ENCODE results near the gene GRIK2.
"Not testable (repeated sequence)": the region's sequence is repeated elsewhere in the genome, so short reads cannot be mapped to it uniquely, and the experiment has no call there.

Gene GRIK2

DNA sequence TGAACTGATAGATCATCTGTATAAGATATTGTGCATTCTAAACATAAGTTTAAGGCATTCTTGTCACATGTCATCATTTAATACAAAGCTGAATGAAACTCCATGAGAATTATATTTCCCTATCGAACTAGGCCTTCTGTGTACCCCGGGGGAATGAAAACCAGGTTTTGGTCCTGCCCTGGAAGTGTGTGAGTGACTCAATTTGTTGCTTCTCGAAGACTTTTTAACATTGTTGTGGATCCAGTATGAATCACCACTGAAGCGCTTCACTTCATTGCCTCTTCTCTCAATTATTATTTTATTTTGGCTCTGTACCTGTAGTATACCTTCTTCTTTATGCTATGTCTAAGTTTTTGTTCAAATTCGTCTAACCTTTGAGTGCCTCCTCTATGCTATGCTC, 150.8 kb downstream of the GRIK2 start:
- peak; percentile 21 for DNase-seq

DNA sequence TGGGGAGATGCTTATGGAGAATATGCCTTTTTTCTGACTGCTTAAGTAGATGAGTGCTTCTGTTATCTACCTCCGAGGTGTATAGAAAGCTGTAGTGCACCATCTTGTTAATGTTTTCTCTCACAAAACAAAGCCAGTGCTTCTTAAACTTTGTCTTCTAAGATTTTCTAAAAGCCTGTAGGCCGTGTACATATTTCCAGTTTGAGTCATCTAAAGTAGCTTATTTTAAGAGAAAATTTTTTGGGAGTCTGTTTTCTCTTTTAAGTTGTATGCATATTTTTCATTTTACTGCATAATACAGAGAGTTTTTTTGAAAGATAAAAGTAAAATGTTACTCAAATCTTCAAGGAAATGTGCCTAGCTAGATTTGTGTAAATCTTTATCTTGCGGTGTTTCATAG, 151.7 kb downstream of the GRIK2 start:
- DNase-seq: peak; percentile 46

DNA sequence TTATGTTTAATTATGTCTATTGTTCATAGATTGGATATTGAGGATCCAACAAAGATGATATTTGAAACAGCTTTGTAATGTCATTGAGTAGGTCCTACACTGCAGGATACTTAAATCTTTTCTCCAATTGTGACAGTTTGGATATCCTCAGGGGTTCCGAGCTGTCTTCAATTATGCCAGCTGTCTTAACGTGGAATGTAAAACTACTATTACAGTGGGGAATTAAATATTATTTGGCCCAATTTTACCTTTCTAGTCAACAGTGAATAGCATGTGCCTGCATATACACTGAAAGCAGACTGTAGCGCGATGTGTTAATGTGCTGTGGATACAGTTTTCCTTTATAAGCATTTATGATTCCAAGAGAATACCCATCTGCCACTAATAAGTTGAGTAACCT, 156.9 kb downstream of the GRIK2 start:
- DNase-seq: no peak

DNA sequence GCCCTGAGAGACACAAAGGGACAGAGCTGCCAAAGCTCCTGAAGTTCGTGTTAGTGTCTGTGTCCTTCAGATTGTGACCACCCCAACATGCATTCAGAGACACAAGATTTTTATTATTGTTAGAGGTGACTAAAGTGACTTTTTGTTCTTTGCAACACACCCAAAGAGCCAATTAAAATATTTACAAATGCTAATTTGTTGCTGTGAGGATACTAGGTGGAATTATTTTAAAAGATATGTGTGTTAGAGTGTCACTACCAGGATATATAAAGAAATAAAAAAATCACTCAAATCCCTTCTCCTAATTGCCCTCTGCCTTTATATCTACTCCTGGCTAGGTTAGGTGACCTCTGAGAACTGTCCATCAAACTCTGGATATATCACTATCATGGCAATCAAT, 160.7 kb downstream of the GRIK2 start:
- no peak for DNase-seq

DNA sequence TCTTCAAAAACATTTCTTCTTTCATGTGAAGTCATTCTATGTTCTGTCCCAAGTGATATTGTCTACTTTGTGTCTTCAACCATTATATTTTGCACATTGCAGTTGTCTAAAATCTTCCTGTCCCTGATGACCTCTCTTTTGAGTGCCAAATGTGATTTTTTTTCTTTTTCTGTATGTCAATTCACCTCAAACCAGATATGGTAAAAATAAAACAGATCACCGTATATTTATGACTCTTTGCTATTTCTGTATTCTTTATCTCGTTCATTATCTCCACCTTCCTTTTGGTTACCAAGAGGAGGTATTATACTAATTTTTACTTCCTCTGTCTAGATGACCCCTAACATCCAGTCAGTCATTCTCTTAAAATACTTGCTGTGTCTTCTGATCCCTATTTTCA, 165.2 kb downstream of the GRIK2 start:
- no peak for DNase-seq

DNA sequence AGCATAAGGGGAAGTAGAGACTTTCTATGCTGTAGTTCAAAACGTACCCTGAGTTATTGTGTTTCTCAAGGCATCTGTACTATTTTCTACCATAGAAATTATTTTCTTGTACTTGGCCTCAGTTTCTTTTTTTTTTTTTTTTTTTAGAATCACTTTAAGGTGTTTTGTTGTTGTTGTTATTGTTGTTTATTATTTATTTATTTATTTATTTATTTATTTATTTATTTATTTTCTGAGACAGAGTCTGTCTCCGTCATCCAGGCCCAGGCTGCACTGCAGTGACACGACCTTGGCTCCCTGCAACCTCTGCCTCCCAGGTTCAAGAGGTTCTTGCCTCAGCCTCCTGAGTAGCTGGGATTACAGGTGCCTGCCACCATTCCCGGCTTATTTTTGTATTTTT, 179.1 kb downstream of the GRIK2 start:
- no peak for DNase-seq

DNA sequence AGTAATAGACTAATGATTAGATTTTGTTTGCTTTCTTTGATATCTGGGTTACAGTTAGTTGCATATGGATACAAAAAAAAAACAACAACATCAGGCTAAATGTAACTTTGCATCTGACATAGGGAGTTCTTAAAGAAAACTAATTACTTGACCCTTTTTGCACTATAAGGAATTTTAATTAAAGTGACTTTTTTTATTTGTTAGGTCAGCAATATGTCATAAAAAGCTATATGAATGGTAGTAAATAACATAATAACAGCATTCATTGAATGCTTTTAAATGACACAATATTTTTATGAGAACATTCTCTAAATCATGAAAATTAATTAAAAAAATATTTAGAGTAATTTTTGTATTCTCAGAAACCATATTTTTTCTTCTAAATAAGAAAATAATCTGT, 183.6 kb downstream of the GRIK2 start:
- DNase-seq: no peak

DNA sequence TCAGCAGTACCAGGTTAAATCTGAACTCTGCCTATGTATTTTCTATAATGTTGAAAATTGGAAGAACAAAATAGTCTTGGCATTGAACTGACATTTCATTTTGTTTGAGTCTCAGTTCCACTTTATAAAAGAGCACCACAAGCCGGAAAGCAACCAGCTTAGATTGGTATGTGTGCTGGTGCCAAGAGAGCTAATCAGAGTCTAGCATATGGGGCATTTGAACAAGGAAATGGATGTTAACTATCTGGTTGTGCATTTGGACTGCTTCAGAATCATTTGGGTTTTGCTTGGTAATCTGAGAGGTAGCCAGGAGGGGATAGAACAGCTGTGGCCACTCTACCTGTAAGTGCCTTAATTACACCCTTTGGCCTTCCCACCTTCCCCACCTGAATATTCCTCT, 184.8 kb downstream of the GRIK2 start:
- no peak for DNase-seq

DNA sequence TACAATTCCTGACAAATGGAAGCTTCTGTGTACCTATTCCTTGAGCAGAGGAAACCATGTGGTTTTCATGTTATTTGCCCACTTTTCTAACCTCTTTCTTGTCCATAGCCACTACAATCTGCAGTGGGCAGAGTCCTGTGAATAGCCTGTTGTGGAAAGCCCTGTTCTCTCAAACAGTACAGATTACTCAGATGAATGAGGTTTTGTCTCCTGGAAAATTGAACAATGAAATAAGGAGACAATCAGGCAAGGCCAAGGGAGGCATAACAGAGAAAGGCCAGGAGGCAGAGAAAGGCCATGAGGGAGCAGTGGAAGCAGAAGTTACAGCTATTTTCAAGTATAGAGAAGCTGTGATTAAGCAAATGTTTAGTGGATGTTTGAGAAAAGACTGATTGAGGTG, 189.3 kb downstream of the GRIK2 start:
- DNase-seq: no peak

DNA sequence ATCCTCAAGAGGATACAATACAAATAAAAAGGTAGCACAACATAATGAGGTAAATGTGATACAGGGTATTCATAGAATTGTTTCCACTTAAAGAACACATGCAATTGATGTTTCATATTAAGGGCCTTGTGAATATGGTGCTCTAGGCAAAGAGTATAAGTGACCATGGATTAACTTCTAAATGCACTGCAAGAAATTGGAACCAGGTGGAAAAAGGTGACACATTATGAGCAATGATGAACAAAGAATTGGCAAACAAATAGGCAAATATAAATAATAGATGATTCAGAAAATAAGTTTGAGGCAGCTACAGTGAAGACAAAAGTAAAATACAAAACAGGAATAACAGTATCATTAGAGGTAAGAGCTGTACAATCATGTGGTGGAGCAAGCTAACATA, 192.0 kb downstream of the GRIK2 start:
- no peak for DNase-seq

DNA sequence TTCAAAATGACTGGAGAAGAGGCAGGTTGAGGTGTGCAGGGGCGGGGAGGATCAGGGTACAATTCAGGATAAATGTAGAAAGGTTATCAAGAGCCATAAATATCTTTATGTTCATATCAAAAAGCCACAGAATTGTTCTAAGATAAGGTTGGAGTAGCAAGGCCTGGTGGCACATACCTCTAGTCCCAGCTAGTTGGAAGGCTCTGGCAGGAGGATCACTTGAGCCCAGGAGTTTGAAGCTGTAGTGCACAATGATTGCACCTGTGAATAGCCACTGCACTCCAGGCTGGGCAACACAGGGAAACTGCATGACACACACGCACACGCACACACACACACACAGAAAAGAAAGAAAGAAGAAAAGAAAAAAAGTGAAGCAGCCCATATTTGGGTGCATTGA, 194.8 kb downstream of the GRIK2 start:
- DNase-seq: no peak

DNA sequence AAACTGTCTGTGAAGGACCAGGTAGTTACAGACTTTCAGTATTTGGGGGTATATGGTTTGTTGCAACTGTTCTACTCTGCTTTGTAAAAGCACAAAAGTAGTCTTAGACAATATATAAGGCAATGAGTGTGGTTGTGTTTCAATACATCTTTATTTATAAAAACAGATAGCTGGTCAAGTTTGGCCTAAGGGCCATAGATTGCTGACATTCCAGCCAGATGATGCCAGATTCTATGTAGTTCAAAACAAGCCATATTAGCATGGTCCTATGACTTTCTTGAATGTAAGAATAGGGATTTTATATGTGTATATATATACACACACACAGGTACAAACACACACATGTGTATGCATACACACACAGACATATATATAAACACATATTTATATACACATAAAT, 201.8 kb downstream of the GRIK2 start:
- no peak for DNase-seq

DNA sequence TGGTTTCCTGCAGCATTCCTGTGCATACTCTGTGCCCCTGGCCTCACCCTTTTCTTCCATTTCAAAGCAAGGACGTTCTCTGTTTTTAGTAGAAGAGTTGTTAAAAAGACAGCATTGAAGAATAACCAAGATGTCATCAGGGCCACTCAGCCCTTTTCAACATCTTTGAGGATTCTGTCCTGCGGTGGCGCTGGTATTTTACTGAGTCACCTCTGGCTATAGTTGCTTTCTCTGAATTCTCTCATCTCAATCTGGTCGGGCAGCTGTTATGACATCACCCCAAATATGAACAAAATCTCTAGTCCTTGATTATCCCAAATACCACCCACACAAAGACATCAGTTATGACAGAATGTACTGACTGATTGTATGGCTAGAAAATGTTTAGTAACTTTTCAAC, 204.2 kb downstream of the GRIK2 start:
- peak; percentile 74 for DNase-seq

DNA sequence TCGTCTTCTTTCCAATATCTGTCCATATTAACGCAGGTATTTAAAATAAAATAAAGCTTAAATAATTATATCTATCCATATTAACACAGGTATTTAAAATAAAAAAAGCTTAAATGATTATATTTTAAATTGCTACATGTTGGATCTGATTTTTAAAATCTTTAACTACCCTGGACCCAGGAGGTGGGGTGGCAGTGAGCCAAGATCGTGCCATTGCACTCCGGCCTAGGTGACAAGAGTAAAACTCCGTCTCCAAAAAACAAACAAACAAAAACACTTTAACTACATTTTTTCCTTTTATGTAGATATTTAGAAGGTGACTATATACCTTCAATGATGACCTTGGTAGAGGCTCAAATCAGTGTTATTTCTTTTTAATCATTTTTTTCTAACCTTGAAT, 211.9 kb downstream of the GRIK2 start:
- DNase-seq: no peak

DNA sequence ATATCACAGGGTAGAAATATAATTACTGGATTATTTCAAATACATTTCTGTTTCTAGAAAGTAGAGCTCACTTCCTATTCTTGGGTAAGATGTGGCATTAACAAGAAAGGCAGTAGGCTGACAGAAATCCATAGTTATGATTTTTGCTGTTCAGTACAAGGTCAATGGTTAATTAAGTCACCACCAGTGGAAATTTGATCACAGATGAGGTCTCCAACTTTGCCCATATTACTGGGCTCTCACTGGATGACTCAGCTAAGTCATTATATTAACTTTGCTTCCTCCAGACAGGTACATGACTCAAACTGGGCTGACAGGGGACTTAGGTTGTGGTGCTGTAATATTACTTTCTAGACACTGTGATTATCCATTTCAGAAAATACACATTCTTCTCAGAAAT, 212.4 kb downstream of the GRIK2 start:
- no peak for DNase-seq

DNA sequence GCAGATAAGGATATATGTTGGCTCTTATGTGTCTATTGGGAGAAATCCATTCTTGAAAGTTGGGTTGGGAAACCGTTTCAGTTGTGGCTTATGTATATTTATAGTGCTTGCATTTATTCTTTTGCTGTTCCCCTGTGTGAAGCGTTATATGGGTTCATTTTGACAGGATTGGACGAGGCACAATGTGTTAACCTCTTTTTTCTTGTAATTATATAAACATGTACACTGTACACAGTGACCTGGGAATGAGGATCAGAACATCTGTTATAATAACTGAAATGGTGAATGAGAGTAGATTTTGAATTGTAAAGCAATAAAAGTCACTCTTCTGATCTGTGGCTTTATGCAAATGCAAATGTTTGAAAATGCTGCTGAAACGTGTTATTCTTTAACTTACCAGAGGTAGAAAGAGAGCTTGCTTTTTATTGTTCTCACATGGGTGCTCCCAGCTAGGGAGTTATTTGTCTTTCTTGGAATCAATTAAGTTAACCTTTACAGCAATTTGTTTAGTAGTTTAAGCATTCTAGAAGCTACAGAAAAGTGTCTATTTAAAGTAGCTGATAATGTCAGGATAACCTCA, 213.7 kb downstream of the GRIK2 start:
- DNase-seq: no peak

DNA sequence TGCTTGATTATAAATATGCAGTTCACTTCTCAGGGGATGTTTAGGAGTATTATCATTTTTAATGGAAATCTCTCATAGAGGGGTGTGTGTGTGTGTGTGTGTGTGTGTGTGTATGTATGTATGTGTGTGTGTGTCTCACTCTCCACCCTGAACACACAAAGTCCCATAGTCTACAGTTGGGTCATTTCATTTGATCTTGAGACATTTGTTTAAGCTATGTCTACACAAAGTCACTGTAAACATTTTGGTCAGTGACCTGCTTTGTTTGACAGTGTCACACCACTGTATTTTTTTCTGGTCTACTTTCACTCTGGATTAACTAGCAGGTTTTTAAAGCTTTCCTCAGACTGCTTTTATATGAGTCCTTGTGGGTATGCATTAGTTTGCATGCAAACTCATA, 215.2 kb downstream of the GRIK2 start:
- DNase-seq: no peak

DNA sequence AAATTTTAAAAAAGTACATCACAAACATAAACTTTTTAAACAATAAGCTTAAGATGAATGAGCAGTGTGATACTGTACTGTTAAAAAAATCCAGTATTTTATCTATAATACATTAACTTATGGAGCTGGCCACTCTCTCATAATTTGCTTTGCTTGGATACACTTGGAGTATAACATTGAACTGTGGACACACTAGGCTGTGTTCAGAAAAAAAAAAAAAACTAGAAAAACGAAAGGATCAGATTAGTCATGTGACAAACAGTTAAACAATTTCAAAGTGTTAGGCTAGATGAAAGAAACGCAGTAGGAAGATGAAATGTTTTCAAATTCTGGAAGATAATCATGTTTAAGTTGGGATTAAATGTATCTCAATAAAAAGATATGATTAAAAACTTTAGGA, 220.0 kb downstream of the GRIK2 start:
- peak; percentile 15 for DNase-seq

DNA sequence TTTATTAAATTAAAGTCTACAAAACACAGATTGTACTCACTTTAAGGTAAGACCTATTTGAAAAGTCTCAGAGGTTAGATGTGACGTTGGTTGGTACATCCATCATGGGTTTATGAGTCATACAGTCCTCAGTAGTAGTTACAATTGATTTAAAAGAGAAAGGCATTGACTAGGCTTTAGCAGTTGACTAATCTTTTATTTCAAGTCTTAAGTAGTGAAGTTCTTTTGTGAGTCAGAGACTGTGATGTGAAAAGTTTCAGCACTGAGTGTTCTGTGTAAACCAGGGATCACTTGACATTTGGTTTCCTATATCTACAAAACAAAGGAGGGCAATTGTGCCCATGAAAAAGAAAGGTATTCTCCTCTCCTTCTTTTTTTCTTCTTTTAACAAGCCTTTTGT, 221.3 kb downstream of the GRIK2 start:
- peak; percentile 77 for DNase-seq

DNA sequence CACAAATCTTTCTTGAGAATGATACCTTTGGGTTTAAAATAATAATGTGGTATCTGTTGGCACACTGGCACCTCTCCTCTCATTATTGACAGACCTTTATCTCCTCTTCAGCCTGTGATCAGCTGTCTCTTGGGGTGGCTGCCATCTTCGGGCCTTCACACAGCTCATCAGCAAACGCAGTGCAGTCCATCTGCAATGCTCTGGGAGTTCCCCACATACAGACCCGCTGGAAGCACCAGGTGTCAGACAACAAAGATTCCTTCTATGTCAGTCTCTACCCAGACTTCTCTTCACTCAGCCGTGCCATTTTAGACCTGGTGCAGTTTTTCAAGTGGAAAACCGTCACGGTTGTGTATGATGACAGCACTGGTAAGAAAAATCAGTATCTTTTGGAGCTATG, 232.8 kb downstream of the GRIK2 start:
- no peak for DNase-seq

DNA sequence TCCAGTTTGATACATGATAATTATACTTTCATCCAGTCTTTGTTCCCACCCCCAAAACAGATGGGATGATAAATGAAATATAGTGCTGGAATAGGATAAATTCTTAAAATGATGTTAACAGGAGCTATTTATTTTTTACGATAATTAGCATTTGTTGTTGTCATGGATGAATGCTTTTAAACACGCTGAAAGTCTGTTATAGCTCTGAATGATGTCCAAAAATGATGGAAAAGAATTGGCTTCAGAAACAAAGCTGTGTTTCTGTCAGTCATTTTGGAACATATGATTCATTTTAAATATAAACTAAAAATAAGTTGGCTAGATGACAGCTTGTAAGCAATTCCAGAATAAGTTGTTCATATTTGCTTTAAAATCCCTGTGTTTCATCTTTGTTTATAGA, 237.4 kb downstream of the GRIK2 start:
- no peak for DNase-seq

DNA sequence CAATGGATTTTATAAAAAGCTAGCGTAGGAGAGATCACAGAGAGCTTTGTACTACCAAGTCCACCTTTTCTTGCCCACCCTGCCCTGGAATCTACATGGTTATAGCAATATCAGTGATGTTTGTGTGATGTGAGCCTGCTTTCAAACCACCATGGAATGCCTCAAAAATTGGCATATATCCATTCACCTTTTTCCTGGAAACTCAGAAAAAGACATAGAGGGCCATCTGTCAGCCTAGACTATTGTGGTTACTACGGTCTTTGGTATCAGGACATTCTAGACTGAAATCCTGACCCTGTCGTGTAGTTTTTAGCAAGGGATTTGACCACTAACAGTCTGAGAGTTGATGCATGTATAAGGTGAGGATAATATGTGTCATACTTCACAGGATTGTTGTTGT, 239.6 kb downstream of the GRIK2 start:
- DNase-seq: no peak

DNA sequence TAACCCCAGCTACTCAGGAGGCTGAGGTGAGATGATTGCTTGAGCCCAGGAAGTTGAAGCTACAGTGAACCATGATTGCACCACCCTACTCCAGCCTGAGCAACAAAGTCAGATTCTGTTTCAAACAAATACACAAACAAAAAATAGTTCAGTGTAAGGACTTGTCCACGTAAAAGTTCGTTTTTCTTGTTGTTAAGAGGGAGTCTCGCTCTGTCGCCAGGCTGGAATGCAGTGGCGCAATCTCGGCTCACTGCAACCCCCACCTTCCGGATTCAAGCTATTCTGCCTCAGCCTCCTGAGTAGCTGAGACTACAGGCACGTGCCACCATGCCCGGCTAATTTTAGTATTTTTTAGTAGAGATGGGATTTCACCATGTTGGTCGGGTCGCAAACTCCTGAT, 245.4 kb downstream of the GRIK2 start:
- not testable (repeated sequence) for DNase-seq

DNA sequence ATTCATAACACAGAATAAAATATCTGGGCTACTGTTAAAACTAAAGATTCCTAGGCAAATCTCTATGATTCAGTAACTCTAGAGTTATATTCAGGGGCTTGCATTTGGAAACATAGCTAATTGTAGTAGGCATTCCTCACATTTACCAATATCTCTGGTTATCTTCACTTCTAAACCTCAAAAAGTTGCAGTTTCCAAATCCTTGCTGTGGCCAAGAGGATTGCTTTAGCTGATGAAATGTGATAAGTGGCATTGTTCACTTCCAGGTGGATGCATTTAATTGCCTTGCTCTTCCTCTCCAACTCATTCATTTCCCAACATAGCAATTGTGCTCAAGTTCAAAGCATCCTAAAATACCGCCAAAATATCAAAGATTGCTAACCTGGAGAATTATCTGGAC, 246.6 kb downstream of the GRIK2 start:
- no peak for DNase-seq

DNA sequence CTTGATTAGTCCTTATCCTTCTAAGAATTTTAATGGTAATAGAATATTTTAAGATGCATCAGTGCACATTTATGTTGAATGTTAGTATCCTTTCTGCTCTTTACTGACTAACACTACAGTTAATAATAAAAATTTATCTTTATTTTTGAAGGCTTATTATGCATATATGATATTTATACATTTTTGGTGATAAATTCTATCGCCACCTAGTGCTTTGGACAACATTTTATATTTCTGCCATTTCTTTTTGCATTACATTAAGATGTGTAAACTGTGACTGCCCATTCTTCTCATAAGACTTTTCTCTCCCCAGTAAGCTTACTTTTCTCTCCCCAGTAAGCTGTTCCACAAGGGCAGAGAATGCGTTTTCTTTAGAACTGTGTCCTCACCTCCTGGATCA, 252.3 kb downstream of the GRIK2 start:
- no peak for DNase-seq
